ENCODE data around the gene USP3. TPM values are rescaled to one million over a fixed set of nuclear protein-coding genes. Genes with fewer than 3 reads are reported as not detected.

Gene USP3
- total and polyA plus RNA-seq, 2 of the 13 experiments (the other 11 are each of a cell fraction or from before 2014, with no cell fraction given), result 14.3 to 61.2 TPM

GRCh38 chr15:63600616-63601025 lies 96.2 kb downstream of the USP3 start (continued):
- no peak for TF ChIP-seq HMG20A (CRISPR knock-in tag; IDR thresholded peaks at IDR 0.05; ENCODE audit: borderline replicate concordance)
- no peak for TF ChIP-seq ZBTB42 (CRISPR knock-in tag; IDR thresholded peaks at IDR 0.05)
- no peak for TF ChIP-seq ZNF816 (CRISPR knock-in tag; IDR thresholded peaks at IDR 0.05; ENCODE audit: borderline replicate concordance)
- TF ChIP-seq MBD4 (IDR thresholded peaks at IDR 0.05; ENCODE audit: borderline replicate concordance, low read length), result no peak
- TF ChIP-seq ZNF232 (CRISPR knock-in tag; IDR thresholded peaks at IDR 0.05; ENCODE audit: borderline replicate concordance), result peak; percentile 86
- TF ChIP-seq ZNF770 (CRISPR knock-in tag; IDR thresholded peaks at IDR 0.05), result no peak
- no peak for TF ChIP-seq ZNF75D (CRISPR knock-in tag; IDR thresholded peaks at IDR 0.05; ENCODE audit: borderline replicate concordance)
- 0 out of 2 replicates have a peak, but pooled peaks have one; percentile 15 for TF ChIP-seq ZNF276 (CRISPR knock-in tag; IDR thresholded peaks at IDR 0.05; ENCODE audit: low read depth)
- peak; percentile 41; the same call in 1 of the 2 replicates for TF ChIP-seq DRAP1 (CRISPR knock-in tag; IDR thresholded peaks at IDR 0.05)
- TF ChIP-seq MAZ (IDR thresholded peaks at IDR 0.05; ENCODE audit: borderline replicate concordance, low read depth, low read length), result peak; percentile 24; the same call in 1 of the 2 replicates
- peak; percentile 67 for TF ChIP-seq MAZ (CRISPR knock-in tag; IDR thresholded peaks at IDR 0.05; ENCODE audit: low read depth)
- no peak for TF ChIP-seq SP5 (CRISPR knock-in tag; IDR thresholded peaks at IDR 0.05; ENCODE audit: borderline replicate concordance, low read depth)
- TF ChIP-seq KAT8 (CRISPR knock-in tag; IDR thresholded peaks at IDR 0.05), result 0 out of 2 replicates have a peak, but pooled peaks have one; percentile 20
- TF ChIP-seq ZKSCAN5 (CRISPR knock-in tag; IDR thresholded peaks at IDR 0.05), result no peak
- TF ChIP-seq JUN (CRISPR knock-in tag; IDR thresholded peaks at IDR 0.05), result 0 out of 2 replicates have a peak, but pooled peaks have one; percentile 31
- peak; percentile 91 for TF ChIP-seq TFDP1 (CRISPR knock-in tag; IDR thresholded peaks at IDR 0.05; ENCODE audit: borderline replicate concordance)
- TF ChIP-seq HOXA7 (CRISPR knock-in tag; IDR thresholded peaks at IDR 0.05), result peak; percentile 19; the same call in 1 of the 2 replicates
- no peak for TF ChIP-seq ATRX (CRISPR knock-in tag; IDR thresholded peaks at IDR 0.05; ENCODE audit: borderline replicate concordance)
- peak; percentile 38; the same call in 1 of the 2 replicates for TF ChIP-seq GPN1 (CRISPR knock-in tag; IDR thresholded peaks at IDR 0.05; ENCODE audit: borderline replicate concordance)
- TF ChIP-seq TBL1XR1 (IDR thresholded peaks at IDR 0.05; ENCODE audit: borderline replicate concordance, low read length, partially characterized antibody), result no peak
- TF ChIP-seq ZNF484 (CRISPR knock-in tag; IDR thresholded peaks at IDR 0.05; ENCODE audit: borderline replicate concordance, low read depth), result no peak
- TF ChIP-seq NFYC (CRISPR knock-in tag; IDR thresholded peaks at IDR 0.05), result no peak
- peak; percentile 78; the same call in 1 of the 2 replicates for TF ChIP-seq ZNF431 (CRISPR knock-in tag; IDR thresholded peaks at IDR 0.05; ENCODE audit: borderline replicate concordance, low read depth)
- TF ChIP-seq ZNF724P (CRISPR knock-in tag; IDR thresholded peaks at IDR 0.05; ENCODE audit: borderline replicate concordance), result 0 out of 2 replicates have a peak, but pooled peaks have one; percentile 21
- no peak for TF ChIP-seq HNRNPL (IDR thresholded peaks at IDR 0.05; ENCODE audit: low read depth, low read length)

Measured in HepG2 (cell line).